ENCODE data around the gene ARHGEF40.

GRCh38 chr14:21112255-21112654, 42.2 kb downstream of the ARHGEF40 start:
- no peak for TF ChIP-seq POLR2AphosphoS5 (IDR thresholded peaks at IDR 0.05; ENCODE audit: low read depth, low read length)
- TF ChIP-seq POLR2A (IDR thresholded peaks at IDR 0.05; ENCODE audit: low read depth, low read length), result no peak

Measured in GM12892 (cell line).